NCI-H748 treated with DMSO at 0.1 percent for 48 hours (cell line): ENCODE results near the gene THSD7B.

Experiments
- DNase-seq: peaks from one replicate; lab custom pipeline; 2025; lab: John Stamatoyannopoulos, UW

The THSD7B gene

GRCh38 chr2:136801661-136802060 lies 36.3 kb downstream of the THSD7B start:
- DNase-seq = no peak

GRCh38 chr2:136809998-136810397 lies 44.7 kb downstream of the THSD7B start:
- DNase-seq = no peak

- DNase-seq = no peak
These were observed 53.5 kb downstream of the THSD7B start for GRCh38 chr2:136818839-136819238.

- DNase-seq = no peak
These were observed 57.9 kb downstream of the THSD7B start for GRCh38 chr2:136823291-136823690.

GRCh38 chr2:136828162-136828561 lies 62.8 kb downstream of the THSD7B start:
- no peak for DNase-seq

GRCh38 chr2:136828774-136829173 lies 63.4 kb downstream of the THSD7B start:
- DNase-seq = no peak

DNA sequence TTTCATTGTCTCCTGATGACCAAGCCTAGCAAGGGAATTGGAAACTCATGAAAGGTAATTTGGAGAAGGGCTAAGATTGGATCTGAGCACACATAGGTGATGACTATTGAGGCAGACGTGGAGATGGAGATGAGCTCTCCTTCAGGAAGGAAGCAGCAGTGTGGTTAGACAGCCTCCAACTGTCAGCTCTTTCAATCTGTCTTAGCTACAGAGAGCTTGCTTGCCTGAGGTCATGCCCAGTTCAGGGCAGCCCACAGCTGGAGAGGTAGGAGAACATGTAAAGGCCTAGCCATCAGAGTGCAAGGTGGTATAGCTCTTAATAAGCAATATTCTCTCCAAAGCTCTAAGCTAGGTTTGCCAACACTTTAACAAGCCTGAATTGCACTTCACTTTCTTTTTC lies 79.2 kb downstream of the THSD7B start:
- DNase-seq = no peak

- DNase-seq = peak; percentile 38
These were observed 93.3 kb downstream of the THSD7B start for GRCh38 chr2:136858656-136859055.

DNA sequence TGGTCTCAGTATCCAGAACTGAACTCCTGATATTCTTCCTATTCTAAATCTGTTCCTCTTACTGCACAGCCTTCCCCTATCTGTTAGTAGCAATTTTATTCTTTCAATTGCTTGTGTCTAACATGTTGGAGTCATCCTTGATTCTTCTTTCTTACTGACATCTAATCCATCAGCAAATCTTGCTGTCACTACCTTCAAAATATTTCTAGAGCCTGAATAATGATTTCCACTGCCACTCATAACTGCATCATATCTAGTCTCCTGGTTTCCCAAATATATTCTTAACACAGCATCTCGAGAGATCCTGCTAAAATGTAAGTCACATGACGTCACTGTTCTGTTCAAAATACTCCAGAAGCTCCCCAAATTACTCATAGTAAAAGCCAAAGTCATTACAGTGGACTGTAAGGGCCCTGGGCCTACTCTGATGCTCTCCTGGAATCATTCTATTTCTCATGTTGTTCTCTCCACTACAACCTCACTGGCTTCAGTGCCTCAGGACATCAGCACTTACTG lies 95.2 kb downstream of the THSD7B start:
- DNase-seq = no peak

DNA sequence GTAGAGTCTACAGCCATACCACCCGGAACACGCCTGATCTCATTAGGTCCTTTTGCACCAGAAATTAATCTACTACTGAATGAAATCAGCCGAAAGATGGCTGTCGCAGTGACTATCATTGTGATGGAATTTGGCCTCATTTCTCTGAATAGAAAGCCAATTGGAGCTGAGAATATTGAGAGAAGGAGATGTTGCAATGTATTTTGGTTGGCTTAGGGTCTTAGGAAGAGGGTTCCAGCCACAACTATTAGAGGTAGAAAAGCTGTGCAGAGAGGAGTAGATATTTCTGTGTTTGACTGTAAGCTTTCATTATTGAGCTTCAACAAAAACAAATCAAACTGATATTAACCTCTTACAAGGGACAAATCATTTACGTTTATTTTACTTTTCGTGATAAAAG lies 98.1 kb downstream of the THSD7B start:
- DNase-seq = no peak

DNA sequence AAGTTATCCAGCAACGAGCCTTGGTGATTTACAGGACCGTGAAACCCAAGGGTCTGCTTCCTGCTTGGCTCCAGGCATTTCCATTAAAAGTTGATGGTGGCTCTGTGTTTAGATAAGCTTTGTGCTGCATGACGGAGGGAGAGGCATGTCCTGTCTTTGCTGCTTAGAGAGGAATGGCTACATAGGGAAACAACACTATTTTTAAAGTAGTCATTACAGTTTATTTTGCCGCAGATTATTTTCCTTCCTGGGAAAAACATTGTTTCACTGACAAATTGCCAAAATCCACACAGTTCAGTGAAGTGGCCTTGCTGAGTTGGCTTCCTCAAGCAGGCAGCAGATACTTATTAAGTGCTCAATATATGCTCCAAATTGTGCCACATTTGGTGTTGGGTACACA lies 98.5 kb downstream of the THSD7B start:
- no peak for DNase-seq

DNA sequence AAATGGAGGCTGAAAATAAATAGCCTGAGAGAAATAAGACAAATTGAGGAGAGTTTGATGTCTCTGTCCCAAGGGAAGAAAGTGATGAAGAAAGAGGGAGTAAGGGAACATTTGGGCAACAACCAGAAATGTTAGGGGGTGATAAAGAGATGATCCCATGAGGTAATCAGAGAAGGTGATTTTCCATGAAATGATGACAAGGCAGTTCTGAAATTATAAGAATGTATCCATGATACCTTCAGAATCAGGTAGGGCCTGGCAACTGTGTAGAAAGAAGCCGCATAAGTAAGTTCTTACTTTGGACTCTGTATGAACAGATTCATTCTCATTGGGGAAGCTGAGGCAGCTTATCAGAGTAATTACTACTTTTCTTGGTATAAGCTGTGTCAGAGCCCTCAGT lies 106.1 kb downstream of the THSD7B start:
- no peak for DNase-seq

DNA sequence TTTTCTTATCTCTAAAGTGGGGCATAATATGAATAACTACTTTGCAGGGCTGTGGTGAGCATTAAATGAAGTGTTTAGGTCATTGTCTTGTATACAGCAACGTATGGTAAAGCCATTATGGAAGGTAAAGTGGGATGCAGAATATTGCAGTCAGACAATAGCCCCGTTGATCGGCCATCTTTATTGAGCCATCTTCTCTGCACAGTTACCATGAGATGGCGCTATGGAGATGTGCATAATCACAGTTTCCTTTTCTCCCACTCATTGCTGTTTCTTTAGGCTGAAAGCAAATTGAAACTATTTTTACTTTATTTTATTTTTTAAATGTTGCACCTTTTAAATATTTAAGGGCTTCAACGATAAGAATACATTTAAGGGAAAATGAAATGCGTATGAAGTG lies 108.9 kb downstream of the THSD7B start:
- DNase-seq = peak; percentile 28

DNA sequence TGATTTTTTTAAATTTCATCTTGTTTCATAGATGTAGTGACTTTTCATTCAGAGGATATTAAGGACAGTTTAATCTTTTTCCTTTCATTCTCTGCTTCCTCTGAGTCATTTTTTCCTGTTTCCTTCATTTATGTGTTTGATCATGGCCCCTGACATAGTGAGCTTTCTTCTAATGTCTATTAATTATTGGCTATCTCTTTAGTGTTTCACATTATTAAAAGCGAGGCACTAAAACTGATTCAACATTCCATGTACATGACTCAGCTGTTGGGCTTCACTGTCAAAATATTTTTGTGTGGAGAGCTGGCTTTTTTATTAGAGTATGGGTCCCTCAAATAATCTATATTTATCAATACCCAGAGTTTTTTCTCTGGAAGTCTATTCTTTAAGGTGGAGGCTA lies 125.8 kb downstream of the THSD7B start:
- no peak for DNase-seq

- DNase-seq = no peak
These were observed 128.8 kb downstream of the THSD7B start for GRCh38 chr2:136894007-136894634.

- DNase-seq = no peak
These were observed 136.4 kb downstream of the THSD7B start for GRCh38 chr2:136901732-136902131.

DNA sequence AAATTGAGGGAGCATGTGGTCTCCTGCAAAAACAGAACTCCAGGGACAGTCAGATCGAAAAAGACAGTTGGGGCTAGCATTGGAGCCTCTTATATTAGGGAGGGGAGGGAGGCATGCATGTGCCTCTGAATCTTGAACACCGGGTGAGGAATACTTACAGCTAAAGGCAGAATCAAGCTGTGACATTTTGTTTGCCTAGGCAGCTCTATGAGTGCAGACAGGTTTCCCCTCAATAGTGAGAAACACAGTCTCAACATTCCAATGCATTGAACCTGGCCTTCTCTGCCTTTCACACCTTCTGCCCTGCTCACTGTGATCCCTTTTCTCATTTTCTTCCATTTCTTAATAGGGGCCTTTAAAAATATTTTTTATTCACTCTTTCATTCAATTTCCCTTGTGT lies 140.4 kb downstream of the THSD7B start:
- no peak for DNase-seq

- no peak for DNase-seq
These were observed 144.4 kb downstream of the THSD7B start for GRCh38 chr2:136909777-136910176.

GRCh38 chr2:136916131-136916530 lies 150.8 kb downstream of the THSD7B start:
- DNase-seq = no peak

- no peak for DNase-seq
These were observed 152.1 kb downstream of the THSD7B start for GRCh38 chr2:136917411-136917881.

- no peak for DNase-seq
These were observed 154.3 kb downstream of the THSD7B start for GRCh38 chr2:136919682-136920081.

DNA sequence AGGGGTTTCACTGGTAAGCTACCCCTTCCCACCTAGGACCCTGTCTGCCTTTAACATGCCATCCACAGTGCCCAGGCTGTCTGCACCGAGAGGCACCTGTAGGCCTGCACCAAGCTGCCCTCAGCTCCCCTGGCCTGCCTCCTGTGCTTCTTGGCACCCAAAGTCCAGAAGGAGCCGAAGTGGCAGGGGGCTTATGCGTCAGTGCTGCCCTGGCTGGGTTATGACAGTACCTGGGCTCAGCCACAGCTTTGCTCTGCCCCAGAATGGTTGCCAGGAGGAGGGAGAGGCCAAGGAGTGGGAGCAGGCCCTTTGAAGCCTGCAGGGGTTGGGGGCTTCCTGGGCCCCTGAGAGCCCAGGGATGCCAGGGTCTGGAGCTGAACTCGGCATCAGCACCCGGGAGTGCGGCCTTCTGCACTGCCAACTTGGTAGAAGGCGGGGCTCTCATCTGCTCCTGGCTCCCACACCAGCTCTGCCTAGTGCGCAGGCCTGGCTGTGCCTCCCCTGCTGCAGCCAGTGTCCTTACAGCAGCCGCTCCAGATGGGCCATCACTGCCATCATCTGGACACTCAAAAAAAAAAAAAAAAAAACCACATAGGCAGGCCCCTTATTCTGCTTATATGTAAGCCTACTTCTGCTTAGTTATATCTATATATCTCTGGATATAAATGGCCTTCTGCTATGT lies 155.4 kb downstream of the THSD7B start:
- no peak for DNase-seq

DNA sequence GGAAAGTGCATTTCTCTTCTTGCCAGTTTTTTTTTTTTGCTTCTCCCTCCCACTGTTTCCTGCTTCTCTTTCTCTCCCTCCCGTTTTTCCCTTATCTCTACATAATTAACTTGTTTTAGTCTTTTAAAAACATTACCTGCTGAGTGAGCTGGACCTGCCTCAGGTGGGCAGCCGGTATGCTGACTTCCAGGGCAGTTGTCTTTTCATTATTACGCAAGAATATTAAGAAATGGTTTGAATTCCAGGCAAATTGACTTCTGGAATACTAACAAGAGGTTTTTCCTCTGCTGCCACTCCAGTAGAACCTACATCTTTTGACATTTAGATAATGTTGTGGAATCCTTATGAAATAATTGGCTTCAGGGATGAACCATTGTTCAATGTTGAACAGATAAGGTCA lies 161.8 kb downstream of the THSD7B start:
- DNase-seq = no peak

GRCh38 chr2:136929531-136929930 lies 164.2 kb downstream of the THSD7B start:
- no peak for DNase-seq
